C4-2B (cell line): ENCODE data around the gene DLG4.

Source experiments
- H3K27ac ChIP-seq: fragments of 450-650 bp; 2 replicates; pipeline ENCODE4 v1.5.1; 2017
- CTCF ChIP-seq: fragments of 450-650 bp; conservative IDR thresholded peaks from 2 replicates; pipeline ENCODE4 v1.5.1; 2017; ENCODE audit warnings: mild to moderate bottlenecking
- ZFX ChIP-seq: fragments of 450-650 bp; IDR thresholded peaks from 2 replicates; pipeline ENCODE4 v1.6.1; 2017

The DLG4 gene

DNA sequence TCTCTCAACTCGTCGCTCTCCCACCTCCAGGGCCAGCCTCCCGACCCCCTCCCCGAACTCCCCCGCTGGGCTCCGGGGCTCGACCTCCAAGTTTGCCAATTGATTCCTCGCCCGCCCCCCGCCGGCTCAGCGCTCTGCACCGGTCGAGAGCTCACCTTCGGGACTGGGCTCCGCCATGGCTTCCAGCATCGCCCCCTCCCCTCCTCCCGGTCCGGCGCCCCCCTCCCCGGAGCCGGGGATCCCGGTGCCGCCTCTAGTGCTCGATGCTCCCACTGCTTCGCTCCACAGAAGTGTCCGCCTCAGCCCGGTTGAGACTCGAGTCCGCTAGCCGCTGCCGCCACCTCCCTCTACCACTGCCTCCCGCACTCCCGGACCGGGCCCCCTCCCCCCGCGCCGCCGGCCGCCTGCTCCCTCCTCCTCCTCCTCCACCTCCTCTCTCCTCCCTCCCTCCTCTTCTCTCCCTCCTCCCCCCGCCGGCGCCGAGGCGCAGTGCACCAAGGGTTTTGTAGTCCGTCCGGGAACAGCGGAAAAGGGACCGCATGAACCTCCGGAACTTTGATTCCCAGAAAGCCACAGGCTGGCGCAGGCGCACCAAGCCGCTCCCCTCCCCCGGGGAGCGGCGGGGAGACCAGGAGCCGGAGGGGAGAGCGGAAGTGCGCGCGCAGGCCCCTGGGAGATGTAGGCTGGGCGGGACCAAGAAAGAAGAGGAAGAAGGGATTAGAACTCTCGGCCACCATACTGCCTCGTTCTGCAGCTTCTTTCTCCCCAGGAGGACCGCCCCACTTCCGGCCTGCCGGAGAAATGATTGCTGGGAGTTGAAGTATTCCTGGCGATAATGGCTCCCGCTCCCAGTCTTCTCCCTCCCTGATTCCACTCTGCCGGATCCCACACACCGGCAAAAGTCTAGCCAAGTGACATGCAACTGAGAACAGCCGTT lies 19.7 kb upstream of the DLG4 start, which contains the start of gene PHF23:
TSS of gene PHF23 (minus strand) at position 367 of the 937 bp plus-strand sequence. CDS start at position 189, 178 bp downstream.
- peak within 1 kb of the TSS; percentile 98 for H3K27ac ChIP-seq

DNA sequence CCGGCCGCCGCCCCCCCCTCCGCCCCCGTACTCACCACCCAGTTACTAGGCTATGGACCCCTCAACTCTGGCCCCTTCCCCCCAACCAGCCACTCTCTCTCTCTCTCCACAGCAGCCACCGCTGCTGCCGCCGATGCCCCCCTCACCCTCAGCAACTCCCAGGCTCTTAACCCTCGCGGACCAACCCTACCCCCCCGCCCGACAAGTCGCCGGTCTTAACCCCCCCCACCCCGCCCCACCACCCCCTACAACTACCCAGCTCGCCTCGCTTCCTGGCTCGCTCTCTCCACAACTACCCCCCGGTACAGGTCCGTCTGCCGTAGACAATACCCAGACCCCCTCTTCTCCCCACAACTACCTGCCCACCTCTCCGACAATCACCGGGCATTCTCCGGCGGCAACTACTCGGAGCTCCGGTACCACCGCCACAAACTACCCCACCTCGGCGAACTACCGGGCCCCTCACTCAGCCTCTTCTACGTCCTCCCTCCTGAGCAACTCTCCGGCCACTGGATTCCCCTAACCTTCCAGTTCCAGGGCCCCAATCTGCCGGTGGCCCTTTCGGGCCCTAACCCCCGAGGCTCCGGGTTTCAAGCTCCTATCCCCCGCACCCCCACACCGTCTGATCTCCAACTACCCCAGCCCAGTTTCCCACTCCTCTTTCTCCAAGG lies 18.9 kb upstream of the DLG4 start:
- peak overlapping the region; percentile 98 for H3K27ac ChIP-seq

More for the DNA sequence above, 19.7 kb upstream of the DLG4 start, which contains the start of gene PHF23:
- no peak for TF ChIP-seq ZFX
- TF ChIP-seq CTCF: no peak

DNA sequence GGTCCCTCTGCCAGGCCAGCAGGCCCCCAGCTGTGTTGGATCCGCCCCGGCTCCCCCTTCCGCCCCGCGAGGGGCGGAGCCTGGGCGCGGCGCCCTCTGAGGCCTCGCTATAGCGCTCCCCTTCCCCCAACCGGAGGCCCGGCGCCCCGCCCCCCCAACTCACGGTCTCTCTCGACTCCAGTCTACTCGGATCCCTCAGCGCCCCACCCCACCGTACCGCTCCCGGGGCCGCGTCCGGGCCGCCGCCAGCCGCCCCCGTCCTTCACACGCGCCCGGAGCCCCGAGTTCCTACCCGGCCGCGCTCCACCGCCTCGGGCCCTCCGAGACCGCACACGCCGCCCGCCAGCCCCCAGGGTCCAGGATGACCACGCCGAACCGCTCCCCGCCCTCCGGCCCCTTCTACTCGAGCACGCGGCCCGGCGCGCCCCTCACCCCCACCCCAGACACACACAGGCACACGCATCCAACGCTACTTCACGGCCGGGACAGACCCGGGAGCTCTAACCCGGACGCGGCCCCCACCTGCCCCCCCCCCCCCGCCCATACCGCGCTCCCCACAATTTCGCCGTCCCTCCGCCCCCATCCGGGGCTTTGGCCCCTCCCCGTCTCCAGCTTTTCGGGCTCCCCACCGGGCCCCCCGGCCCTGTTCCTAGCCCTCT lies 18.3 kb upstream of the DLG4 start:
- TF ChIP-seq ZFX (0 out of 2 replicates have a peak, but pooled peaks have one; percentile 38), CTCF (no peak)
- peak overlapping the region; percentile 98 for H3K27ac ChIP-seq

More for the DNA sequence above, 18.9 kb upstream of the DLG4 start:
- no peak for TF ChIP-seq CTCF
- peak; percentile 37; the same call in 1 of the 2 replicates for TF ChIP-seq ZFX

DNA sequence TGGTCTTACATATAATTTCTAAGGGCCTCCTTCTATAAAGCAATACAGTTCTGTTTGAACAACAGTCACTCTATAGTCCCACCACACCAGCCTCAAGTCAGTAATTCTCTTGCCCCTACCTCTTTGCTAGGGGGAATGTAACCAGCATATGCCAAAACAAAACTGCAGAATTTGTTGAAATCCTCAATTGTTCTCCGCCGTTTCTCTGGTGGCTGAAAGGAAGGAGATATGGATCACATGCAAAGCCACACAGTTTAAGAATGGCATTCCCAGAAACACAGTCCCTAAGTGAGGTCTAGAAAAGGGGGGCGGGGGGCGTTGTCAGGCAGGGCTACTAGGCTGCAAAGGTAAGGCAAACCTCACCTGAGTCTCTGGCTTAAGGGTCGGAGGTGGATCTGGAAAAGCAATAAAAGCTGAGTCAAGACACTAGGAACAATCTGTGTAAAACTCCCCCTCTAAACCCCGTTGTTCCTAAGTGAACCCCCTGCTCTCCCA lies 17.7 kb upstream of the DLG4 start:
- TF ChIP-seq CTCF (no peak), ZFX (no peak)
- H3K27ac ChIP-seq: peak overlapping the region; percentile 98

- no peak for TF ChIP-seq ZFX
- TF ChIP-seq CTCF: no peak
- H3K27ac ChIP-seq: no peak overlapping the region
Measured at GRCh38 chr17:7236808-7237207, 17.2 kb upstream of the DLG4 start.

DNA sequence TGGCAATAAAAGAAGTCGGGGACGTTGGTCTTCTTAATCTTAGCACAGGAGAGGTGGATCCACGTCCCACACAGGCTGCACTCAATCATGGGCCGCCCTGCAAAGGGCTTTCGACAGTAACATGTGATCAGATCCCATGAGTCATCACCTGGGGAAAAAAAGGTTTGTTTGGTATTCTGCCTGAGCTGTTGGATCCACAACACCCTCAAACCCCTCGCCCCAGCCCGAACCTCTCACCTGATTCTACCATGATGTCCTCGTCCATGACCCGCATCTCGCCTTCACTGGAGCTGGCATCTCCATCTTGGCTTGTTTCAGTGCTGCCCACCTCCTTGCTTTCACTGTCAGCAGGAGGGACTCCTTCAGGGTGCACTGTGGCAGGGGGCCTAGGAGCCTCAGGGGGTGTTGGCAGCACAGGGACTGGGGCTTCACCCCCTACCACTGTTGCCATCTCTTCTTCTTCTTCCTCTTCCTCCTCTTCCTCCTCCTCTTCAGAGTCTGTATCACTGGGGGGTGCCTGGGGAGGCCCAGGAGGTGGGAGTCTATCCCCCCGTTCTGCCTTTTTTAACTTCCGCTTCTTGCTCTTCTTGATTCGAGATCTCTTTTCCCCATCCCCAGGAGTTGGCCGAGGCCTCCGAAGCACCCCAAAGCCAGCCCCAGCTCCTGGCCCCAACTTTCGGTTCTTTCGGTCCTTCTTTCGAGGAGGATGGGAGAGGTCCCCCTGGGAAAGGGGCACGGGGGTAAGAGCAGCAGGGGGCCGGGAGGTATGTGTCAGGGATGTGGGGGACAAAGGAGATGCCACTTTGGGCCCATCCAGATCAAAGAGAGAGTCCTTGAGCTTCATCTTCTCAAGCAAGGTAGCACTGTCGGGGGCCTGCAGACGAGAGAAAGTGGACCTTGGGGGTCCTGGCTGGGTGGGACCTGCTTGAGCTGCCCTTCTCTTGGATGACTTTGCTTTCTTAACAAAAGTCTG lies 16.3 kb upstream of the DLG4 start:
- peak overlapping the region; percentile 89; the same call in 1 of the 2 replicates for H3K27ac ChIP-seq
- no peak for TF ChIP-seq ZFX
- no peak for TF ChIP-seq CTCF
